Thymus (tissue), 14 donors: ENCODE results near the gene MROH8. TPM values are rescaled to one million over a fixed set of nuclear protein-coding genes. Genes with fewer than 3 reads are reported as not detected.

ENCODE experiments used
- DNase-seq, 9 donors: peaks; one replicate each; pipeline ENCODE4 v3.0.0-alpha.2; 2013; ENCODE audit warnings: low spot score in 9 of 9, low read depth in 6 of 9, missing footprints in 1 of 9
- H3K27ac ChIP-seq, 2 donors: one replicate each; pipeline ENCODE4 v1.5.1; 2013; ENCODE audit warnings: control low read depth in 1 of 2, low read depth in 1 of 2, low read length in 1 of 2, mild to moderate bottlenecking in 1 of 2, moderate library complexity in 1 of 2
- H3K27me3 ChIP-seq, 2 donors: one replicate each; pipeline ENCODE4 v1.5.1; 2013; ENCODE audit warnings: low read length in 1 of 2; ENCODE audit not compliant: control insufficient read depth in 2 of 2, insufficient read depth in 1 of 2
- H3K36me3 ChIP-seq, 2 donors: one replicate each; pipeline ENCODE4 v1.5.1; 2013; ENCODE audit warnings: low read length in 1 of 2, mild to moderate bottlenecking in 1 of 2, moderate library complexity in 1 of 2; ENCODE audit not compliant: control insufficient read depth in 2 of 2, insufficient read depth in 2 of 2
- H3K4me1 ChIP-seq, 2 donors: one replicate each; pipeline ENCODE4 v1.5.1; 2013; ENCODE audit warnings: low read length in 2 of 2; ENCODE audit not compliant: control insufficient read depth in 2 of 2, insufficient read depth in 2 of 2
- H3K4me3 ChIP-seq, 2 donors: one replicate each; pipeline ENCODE4 v1.5.1; 2013; ENCODE audit warnings: low read length in 2 of 2, control low read depth in 1 of 2, mild to moderate bottlenecking in 1 of 2
- H3K9me3 ChIP-seq, 2 donors: one replicate each; pipeline ENCODE4 v1.5.1; 2013; ENCODE audit warnings: low read length in 1 of 2, mild to moderate bottlenecking in 1 of 2; ENCODE audit not compliant: control insufficient read depth in 2 of 2, insufficient read depth in 1 of 2
- WGBS: extraction: QIAGEN DNeasy Blood & Tissue Kit; methylation state at CpG from one replicate; pipeline ENCODE4 v1.1.7; 2013; 5-methylcytosine and 5-hydroxymethylcytosine counted together
- long read RNA-seq, 10 donors: transcript quantifications; one replicate each; lab custom pipeline, GENCODE V29; 2026
- polyA plus RNA-seq: library from polyadenylated mRNA; stranded (reverse); fragments of 200-250 nt; gene quantifications from one replicate; pipeline ENCODE4 v1.2.3, GENCODE V29; 2013
- total RNA-seq: library from RNA; stranded (reverse); fragments of 120-200 nt; gene quantifications from one replicate; pipeline ENCODE4 v1.2.4, GENCODE V29; 2013
- donor health status: healthy.

Gene MROH8
- total RNA-seq, result 2.8 TPM
- 3.2 TPM for polyA plus RNA-seq
- long read RNA-seq, donor 1, result 0 reads
- long read RNA-seq, donor 2, partial matches to known transcripts, result 815 of 928 reads
- long read RNA-seq, donor 2, other reads (novel, unspliced or antisense), result 113 of 928 reads
- long read RNA-seq, donor 3, result 0 reads
- long read RNA-seq, donor 4, result 0 reads
- long read RNA-seq, donor 5, result 0 reads
- long read RNA-seq, donor 6, result 0 reads
- long read RNA-seq, donor 7, partial matches to known transcripts, result 284 of 335 reads
- long read RNA-seq, donor 7, other reads (novel, unspliced or antisense), result 51 of 335 reads
- long read RNA-seq, donor 8, partial matches to known transcripts, result 59 of 69 reads
- long read RNA-seq, donor 8, other reads (novel, unspliced or antisense), result 10 of 69 reads
- long read RNA-seq, donor 9, result 0 reads
- long read RNA-seq, donor 10, result 0 reads

DNA sequence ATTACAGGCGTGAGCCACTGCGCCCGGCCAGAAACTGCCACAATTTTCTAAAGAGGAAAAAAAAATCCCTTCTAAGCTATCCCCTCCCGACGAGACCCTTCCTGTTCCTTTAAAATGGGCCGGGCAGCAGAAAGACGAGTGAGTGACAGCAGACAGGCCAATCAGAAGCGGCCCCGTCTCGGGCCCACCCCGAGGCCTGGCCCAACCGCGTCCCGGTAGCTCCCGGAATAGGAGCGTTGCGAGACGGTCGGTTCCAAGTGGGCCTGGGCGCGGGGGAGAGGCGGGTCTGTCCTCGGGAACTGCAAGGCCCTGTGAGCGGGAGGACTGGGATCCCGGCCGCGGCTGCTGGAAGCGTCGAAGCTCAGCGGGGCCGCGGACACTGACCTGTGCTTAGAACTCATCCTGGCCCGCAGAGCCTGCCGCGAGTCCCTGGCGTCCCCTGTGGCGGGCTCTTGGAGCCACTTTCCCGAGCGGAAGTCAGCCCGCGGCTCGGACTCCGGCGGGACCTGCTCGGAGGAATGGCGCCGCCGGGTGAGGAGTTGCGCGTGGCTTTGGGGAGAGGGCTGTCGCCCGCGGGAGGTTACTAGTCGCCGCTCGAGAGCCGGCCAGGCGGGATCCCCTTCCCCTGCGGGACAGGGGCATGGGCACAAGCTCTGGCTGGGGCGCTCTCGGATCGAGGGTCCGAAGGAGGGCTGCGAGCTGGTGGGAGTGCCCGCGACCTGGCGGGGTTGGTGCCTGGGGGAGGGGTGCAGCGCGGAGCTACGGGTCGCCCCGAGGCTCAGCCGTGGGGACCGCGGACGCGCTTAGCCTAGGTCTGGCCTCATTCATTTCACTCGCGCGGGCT, at the start of gene MROH8, which contains the start of gene RPN2:
Gene MROH8 (minus strand): TSS at position 710 of the 844 bp plus-strand sequence.
Gene RPN2 (plus strand): TSS at position 492 of the 844 bp plus-strand sequence. CDS start 27 bp downstream, at position 519.
- no peaks in the 10 kb centered on the region for H3K27me3 ChIP-seq
- DNase-seq, result peak; percentile 89 to 98 (median 95)
- peak within 1 kb of the TSS; percentile 84 to 98 for H3K4me3 ChIP-seq
- H3K9me3 ChIP-seq, result no peaks in the 10 kb centered on the region
- peaks cover 3 to 11% of the 10 kb centered on the region in 2 donors for H3K36me3 ChIP-seq
- H3K4me1 ChIP-seq, result peaks cover 13 to 16% of the 10 kb centered on the region in 2 donors
- WGBS, result under 1% methylated on average over 80 of the region's 80 CpGs
- peak within 1 kb of the TSS; percentile 92 to 94 for H3K27ac ChIP-seq

- Histone ChIP-seq H3K27ac (no peak overlapping the region), H3K36me3 (peaks cover 90 to 97% of the 10 kb centered on the region in 2 donors), H3K27me3 (no peaks in the 10 kb centered on the region), H3K9me3 (no peaks in the 10 kb centered on the region), H3K4me3 (no peak overlapping the region), H3K4me1 (no peaks in the 10 kb centered on the region)
- 98% methylated on average over 5 of the region's 5 CpGs for whole genome bisulfite sequencing
- no peak for DNase-seq
Measured at GRCh38 chr20:37228656-37229055, 49.3 kb upstream of the MROH8 start.

DNA sequence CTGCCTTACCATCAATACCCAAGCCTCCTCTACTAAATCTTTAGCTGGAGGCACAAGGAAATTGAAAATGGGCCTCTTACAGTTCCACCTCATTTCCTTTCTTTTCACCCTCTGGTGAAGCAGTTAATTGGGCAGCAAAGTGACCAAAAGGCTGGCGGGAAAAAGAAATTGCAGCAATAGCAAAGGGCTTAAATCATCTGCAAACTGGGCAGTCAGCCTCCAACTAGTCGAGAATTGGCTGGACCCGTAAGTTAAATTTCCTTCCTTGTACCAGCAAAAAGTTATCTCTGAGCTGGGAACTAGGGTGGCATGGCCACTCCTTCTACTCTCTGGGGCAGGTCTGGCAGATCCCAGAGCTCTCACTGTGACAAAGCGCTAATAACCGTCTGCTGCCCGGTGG, 48.7 kb upstream of the MROH8 start:
- Histone ChIP-seq H3K4me3 (no peak overlapping the region), H3K9me3 (no peaks in the 10 kb centered on the region), H3K36me3 (peaks cover 91 to 97% of the 10 kb centered on the region in 2 donors), H3K27ac (no peak overlapping the region), H3K4me1 (no peaks in the 10 kb centered on the region), H3K27me3 (no peaks in the 10 kb centered on the region)
- DNase-seq, result no peak
- WGBS, result 97% methylated on average over 6 of the region's 6 CpGs

DNA sequence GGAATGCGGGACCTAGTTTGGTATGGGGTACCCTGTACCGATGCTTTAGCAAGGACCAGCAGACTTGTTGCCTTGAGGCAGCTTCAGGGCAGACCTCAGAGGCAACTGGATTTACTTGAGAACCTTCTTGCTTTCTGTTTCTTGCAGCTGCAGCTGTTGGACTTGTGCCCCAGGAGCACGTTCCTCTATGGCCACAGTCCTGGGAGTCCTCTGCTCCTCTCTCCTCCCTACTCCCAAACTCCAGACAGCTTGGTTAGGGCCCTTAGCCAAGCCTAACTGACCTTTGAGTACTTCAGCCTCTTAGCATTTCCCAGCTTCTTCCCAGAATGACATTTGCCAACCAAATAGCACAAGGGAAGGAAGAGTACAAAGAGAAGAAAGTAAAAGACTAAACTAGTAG, 47.5 kb upstream of the MROH8 start:
- H3K27me3 ChIP-seq, result no peaks in the 10 kb centered on the region
- H3K4me3 ChIP-seq, result no peak overlapping the region
- H3K4me1 ChIP-seq, result no peaks in the 10 kb centered on the region
- WGBS, result 97% methylated on average over 3 of the region's 3 CpGs
- no peak for DNase-seq
- H3K27ac ChIP-seq, result no peak overlapping the region
- H3K36me3 ChIP-seq, result peaks cover 86 to 92% of the 10 kb centered on the region in 2 donors
- no peaks in the 10 kb centered on the region for H3K9me3 ChIP-seq

DNA sequence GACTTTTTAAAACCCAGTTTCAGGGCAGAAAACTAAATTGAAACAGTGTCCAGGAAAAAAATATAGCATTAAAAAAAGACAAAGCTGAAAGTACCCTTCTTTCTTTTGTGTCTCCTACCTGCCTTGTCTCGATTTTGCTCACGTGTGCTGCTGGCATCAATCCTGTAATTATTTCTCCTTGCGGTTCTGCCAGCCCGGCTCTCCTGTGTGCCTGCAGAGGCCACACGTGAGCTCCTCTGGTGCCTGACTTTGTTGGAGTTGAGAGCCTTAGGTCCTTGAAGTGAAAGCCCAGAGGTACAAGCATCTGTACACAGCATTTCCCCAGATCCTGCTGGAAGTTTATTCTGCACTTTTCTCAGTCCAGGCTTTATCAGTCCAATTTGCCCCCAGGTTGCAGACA, 45.8 kb upstream of the MROH8 start:
- DNase-seq, result no peak
- Histone ChIP-seq H3K27me3 (no peaks in the 10 kb centered on the region), H3K4me1 (no peaks in the 10 kb centered on the region), H3K9me3 (no peaks in the 10 kb centered on the region), H3K36me3 (peaks cover 71 to 80% of the 10 kb centered on the region in 2 donors), H3K4me3 (no peak overlapping the region), H3K27ac (no peak overlapping the region)
- 95% methylated on average over 5 of the region's 5 CpGs for WGBS

DNA sequence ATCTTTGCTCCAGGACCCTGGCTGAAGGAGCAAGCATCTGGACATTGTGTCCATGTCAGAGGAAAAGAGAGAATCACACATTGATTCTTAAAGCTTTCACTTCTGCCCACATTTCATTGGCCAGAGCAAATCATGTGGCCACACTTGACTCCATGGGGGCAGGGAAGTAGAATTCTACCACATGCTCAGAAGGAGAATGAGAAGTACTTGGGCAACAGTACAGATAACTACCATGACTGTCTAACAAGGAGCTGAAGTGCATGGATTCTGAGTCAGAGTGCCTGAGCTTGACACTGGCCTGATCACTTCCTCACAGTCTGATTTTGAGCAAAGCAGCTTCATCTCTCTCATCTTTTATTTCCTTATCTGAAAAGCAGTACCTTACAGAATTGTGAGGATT, 43.7 kb upstream of the MROH8 start:
- peak in 1 of 9 donors; percentile 5 for DNase-seq
- Histone ChIP-seq H3K27me3 (no peaks in the 10 kb centered on the region), H3K27ac (no peak overlapping the region), H3K36me3 (peaks cover 55 to 71% of the 10 kb centered on the region in 2 donors), H3K4me1 (no peaks in the 10 kb centered on the region), H3K4me3 (no peak overlapping the region), H3K9me3 (no peaks in the 10 kb centered on the region)

GRCh38 chr20:37222086-37222485, 42.7 kb upstream of the MROH8 start:
- no peak overlapping the region for H3K4me3 ChIP-seq
- peaks cover 51 to 64% of the 10 kb centered on the region in 2 donors for H3K36me3 ChIP-seq
- no peak overlapping the region for H3K27ac ChIP-seq
- H3K4me1 ChIP-seq, result no peaks in the 10 kb centered on the region
- no peaks in the 10 kb centered on the region for H3K27me3 ChIP-seq
- no peaks in the 10 kb centered on the region for H3K9me3 ChIP-seq
- WGBS, result 98% methylated on average over 4 of the region's 4 CpGs
- no peak for DNase-seq

GRCh38 chr20:37220731-37221130, 41.4 kb upstream of the MROH8 start:
- no peaks in the 10 kb centered on the region for H3K9me3 ChIP-seq
- H3K27ac ChIP-seq, result no peak overlapping the region
- no peaks in the 10 kb centered on the region for H3K4me1 ChIP-seq
- no peak for DNase-seq
- H3K27me3 ChIP-seq, result no peaks in the 10 kb centered on the region
- H3K4me3 ChIP-seq, result no peak overlapping the region
- peaks cover 40 to 57% of the 10 kb centered on the region in 2 donors for H3K36me3 ChIP-seq
- WGBS, result 95% methylated on average over 3 of the region's 3 CpGs
